ENCODE measurements around the gene SCPEP1. TPM values are rescaled to one million over a fixed set of nuclear protein-coding genes. Genes with fewer than 3 reads are reported as not detected.

SCPEP1 gene
- total RNA-seq, 1 experiment from 2014 or later = 29.6 TPM

- no peak overlapping the region for H3K4me3 Mint-ChIP-seq
These were observed 44.1 kb upstream of the SCPEP1 start for GRCh38 chr17:56933868-56934267.

More at GRCh38 chr17:56933868-56934267, 44.1 kb upstream of the SCPEP1 start:
- Histone ChIP-seq H3K27ac (ENCODE audit: insufficient read length, low read depth, low read length) (no peak overlapping the region), H3K9me3 (ENCODE audit: control insufficient read depth, low read depth, low read length) (peaks cover 23% of the 10 kb centered on the region), H2AFZ (ENCODE audit: low read length) (no peak overlapping the region), H2AK5ac (ENCODE audit: insufficient read length, low read length) (no peak overlapping the region), H2BK15ac (ENCODE audit: low read depth, low read length) (no peak overlapping the region), H3K23me2 (ENCODE audit: insufficient read length, low read depth, low read length, poor library complexity, severe bottlenecking) (no peaks in the 10 kb centered on the region), H3K4me1 (ENCODE audit: insufficient read depth, low read length) (no peaks in the 10 kb centered on the region), H3K14ac (ENCODE audit: insufficient read depth, low read length) (no peak overlapping the region), H3K23ac (ENCODE audit: insufficient read length, low read depth, low read length) (no peak overlapping the region), H4K91ac (ENCODE audit: insufficient read length, low read depth, low read length) (no peak overlapping the region), H3K79me1 (ENCODE audit: insufficient read depth, low read depth, low read length, poor library complexity, severe bottlenecking) (no peaks in the 10 kb centered on the region), H3K4ac (ENCODE audit: low read depth, low read length) (no peak overlapping the region), H4K8ac (replicated peaks; ENCODE audit: insufficient read length, low read depth, low read length) (no peak overlapping the region), H2BK5ac (ENCODE audit: insufficient read length, low read length) (no peak overlapping the region), H3K56ac (ENCODE audit: insufficient read length, low read depth, low read length) (no peak overlapping the region), H3K79me2 (ENCODE audit: insufficient read depth, low read length) (no peaks in the 10 kb centered on the region), H2BK12ac (ENCODE audit: insufficient read length, low read depth, low read length) (no peak overlapping the region), H4K5ac (ENCODE audit: insufficient read length, low read depth, low read length) (no peak overlapping the region), H3K27me3 (ENCODE audit: insufficient read depth, low read length) (no peaks in the 10 kb centered on the region), H2BK120ac (ENCODE audit: low read depth, low read length, poor library complexity, severe bottlenecking) (no peak overlapping the region), H3K9ac (ENCODE audit: extremely low read depth, insufficient read length, low read length) (no peak overlapping the region), H3T11ph (ENCODE audit: low read length) (no peak overlapping the region), H4K20me1 (ENCODE audit: control insufficient read depth, insufficient read depth, insufficient read length) (no peaks in the 10 kb centered on the region), H2BK20ac (ENCODE audit: low read depth, low read length, poor library complexity, severe bottlenecking) (no peak overlapping the region), H3K4me2 (ENCODE audit: insufficient read depth, insufficient read length, low read length) (no peak overlapping the region), H3K18ac (ENCODE audit: insufficient read length, low read depth, low read length) (no peak overlapping the region)
- no CpG with 5 or more reads among the region's 1 CpG for WGBS (ENCODE audit: extremely low coverage, insufficient read length, low lambda C conversion rate)
- peaks cover 57 to 94% (median 88%) of the 10 kb centered on the region in 3 experiments for H3K36me3 Mint-ChIP-seq (ENCODE audit: insufficient read depth in 1 of 3, low read depth in 3 of 3)
- no peak for DNase-seq
- H3K27ac Mint-ChIP-seq = no peak overlapping the region
- peaks cover 38 to 46% of the 10 kb centered on the region in 2 experiments for H3K9me3 Mint-ChIP-seq
- H3K4me1 Mint-ChIP-seq = no peaks in the 10 kb centered on the region
- H3K27me3 Mint-ChIP-seq (ENCODE audit: low read depth) = no peaks in the 10 kb centered on the region; the same call in 1 of the 2 replicates
- TF ChIP-seq CTCF (conservative IDR thresholded peaks at IDR 0.05) = no peak
